8988T (cell line): ENCODE results near the gene ACSL1.

ENCODE experiments used
- DNase-seq: peaks from one replicate; pipeline ENCODE4 v3.0.0; 2011

Gene ACSL1

DNA sequence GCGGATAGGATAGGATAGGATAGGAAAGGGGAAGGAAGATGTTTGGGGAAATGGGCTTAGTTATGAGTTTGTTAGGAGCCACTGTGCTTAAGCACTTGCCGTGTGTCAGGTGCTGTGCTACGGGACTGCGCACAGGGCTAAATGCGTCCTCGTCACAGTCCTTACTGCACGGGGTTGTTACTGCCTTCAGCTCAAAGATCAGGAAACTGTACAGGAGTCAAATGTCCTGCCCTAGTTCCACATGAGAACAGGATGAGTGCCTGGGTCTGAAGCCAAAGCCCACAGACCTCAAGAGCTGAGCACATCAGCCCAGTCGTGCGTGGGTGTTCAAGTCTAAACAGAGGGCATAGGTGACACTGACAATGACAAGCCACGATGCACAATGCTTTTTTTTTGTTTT is 15.0 kb downstream of the ACSL1 start:
- DNase-seq: no peak

DNA sequence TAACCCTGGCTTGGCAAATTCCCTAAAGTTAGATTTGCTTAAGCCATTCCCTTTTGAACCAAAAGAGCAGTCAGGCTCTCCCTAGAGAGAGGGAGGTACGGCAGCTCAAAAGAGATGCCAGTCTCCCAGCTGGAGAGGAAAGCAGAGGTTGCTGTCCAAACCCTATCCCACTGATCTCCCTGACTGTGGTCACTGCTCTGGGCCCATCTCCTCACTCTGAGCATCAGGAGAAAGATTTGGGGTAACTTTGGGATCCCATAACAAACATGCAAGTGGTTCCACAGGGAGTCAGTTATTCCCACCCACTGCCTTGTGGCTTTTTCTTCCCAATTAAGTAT is 17.1 kb downstream of the ACSL1 start:
- no peak for DNase-seq

GRCh38 chr4:184807797-184808712 is 17.7 kb downstream of the ACSL1 start:
- DNase-seq: no peak

GRCh38 chr4:184807256-184807655 is 18.5 kb downstream of the ACSL1 start:
- no peak for DNase-seq

DNA sequence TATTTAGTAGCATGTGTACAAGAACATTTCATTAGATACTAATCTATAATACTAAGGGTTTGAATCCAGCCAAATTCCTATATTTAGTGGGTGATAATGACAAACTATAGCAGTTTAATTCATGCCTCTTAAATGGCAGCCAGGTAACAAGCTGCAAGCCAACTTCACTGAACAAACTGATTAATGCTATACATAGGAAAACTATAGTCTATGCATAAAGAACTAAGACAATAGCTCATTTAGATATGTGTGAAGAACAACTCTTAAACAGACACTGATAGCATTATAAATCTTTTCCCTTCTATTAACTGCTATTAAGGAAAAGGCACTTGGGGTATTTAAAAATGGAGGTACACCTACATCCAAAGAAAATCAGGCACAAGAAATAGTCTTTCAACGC is 19.1 kb downstream of the ACSL1 start:
- no peak for DNase-seq

GRCh38 chr4:184806229-184806550 is 19.6 kb downstream of the ACSL1 start:
- no peak for DNase-seq

GRCh38 chr4:184805462-184806228 is 20.1 kb downstream of the ACSL1 start:
- DNase-seq: no peak

DNA sequence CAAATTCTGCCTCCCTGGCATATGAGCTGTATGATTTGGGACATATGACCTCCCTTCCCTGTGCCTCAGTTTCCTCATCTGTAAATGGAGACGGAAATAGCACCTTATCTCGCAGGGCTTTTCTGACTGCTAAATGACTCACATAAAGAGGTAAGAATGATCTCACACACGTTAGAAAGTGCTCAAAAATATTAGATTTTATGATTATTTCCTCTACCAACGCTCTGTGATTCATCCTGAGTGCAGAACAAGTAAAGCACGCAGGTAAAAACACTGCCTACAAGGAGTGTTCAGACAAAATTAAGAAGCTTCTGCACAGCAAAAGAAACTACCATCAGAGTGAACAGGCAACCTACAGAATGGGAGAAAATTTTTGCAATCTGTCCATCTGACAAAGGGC is 21.1 kb downstream of the ACSL1 start:
- DNase-seq: no peak

- DNase-seq: no peak
These were observed 21.9 kb downstream of the ACSL1 start for GRCh38 chr4:184803874-184804273.

DNA sequence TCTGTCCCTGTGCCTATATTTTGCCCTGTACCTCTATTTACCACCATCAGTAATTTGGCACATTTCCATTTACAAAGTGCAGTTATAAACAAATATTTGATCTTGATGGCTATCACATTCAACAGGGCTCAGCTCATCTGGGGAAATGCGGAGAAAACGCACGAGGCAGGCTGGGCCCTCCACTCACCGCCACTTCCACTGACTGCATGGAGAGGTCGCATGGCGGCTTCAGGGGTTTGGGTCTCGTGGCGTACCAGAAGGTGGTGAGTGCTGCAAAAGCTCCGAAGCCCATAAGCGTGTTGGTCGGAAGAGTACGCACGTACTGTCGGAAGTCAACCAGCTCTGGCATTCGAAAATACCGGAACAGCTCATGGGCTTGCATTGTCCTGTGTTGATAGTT is 22.6 kb downstream of the ACSL1 start:
- no peak for DNase-seq

- DNase-seq: no peak
These were observed 23.1 kb downstream of the ACSL1 start for GRCh38 chr4:184802697-184803015.

DNA sequence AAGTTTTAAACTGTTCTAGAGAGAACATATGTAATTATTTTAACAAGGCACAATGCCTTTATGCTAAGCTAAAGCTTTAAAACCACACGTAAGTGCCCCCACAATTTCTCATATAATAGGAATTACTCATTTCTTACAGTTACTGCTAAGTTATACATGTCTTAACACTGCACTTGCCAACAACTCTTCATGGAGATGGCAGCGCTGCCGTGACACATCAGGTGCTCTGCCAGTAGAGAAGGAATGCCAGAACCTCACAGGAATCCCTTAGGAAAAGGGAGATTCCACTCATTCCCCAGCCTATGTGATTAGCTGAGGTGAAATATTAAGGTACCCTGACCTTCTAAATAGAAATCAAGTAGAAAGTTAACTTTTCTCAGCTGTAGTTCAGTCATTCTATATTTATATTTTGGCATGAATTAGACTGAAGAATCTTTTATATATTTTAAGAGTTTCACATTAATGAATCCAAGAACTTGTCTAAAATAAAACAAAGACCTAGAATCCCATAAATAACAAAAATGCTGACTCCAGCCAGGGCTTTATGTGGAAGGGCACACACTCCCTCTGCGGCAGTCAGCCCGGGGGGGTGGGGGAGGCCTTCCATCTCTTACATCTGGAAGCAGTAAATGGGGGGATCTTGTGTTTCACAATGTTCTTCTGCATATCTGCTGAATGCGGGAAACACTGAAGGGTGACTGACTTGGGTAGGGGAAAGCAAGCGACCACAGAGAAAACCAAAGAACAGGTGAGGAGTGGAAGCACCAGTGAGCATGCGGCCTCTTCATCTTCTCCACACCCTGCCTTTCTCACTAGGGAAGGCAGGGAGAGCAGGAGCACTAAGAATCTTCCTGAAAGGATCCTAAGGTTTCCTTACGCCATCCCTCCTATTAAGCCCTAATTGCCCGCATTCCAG is 23.7 kb downstream of the ACSL1 start:
- no peak for DNase-seq

DNA sequence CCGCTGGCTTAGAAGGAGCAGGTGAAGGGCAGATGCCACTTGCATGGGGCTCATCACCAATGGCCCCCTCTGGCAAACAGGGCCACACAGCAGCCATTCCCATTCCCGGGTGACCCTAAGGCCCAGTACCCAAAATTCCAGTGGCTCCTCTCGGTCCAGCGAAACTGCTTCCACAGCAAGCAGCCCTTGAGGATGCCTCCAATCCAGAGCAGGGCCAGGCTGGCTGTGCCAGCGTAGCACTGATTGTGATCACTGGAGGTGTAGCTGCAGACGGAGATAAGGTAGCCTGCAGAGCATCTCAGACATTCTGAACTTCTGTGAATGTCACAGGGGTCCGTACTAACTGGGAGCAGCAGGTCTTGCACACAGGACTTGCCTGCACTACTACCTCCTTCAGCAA is 27.3 kb downstream of the ACSL1 start:
- DNase-seq: no peak

DNA sequence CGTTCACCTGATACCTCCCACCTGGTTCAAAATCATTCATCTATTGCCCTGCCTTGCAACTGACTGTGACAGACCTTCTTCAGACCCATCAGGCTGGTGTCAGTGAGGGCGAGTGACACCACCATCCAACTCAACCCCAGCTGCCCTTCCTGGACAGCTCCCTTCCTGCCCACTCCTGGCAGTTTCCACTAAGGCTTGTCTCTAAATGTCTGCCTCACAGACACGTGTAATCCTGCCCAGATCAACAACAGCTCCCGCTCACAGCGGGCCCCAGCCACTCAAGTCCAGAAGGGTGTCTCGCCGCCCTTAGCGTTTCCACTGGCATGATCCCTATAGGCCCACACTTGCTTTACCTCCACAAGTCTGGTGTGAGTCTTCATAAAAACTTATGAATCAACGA is 28.9 kb downstream of the ACSL1 start:
- DNase-seq: no peak

- DNase-seq: no peak
These were observed 30.4 kb downstream of the ACSL1 start for GRCh38 chr4:184795214-184795844.

DNA sequence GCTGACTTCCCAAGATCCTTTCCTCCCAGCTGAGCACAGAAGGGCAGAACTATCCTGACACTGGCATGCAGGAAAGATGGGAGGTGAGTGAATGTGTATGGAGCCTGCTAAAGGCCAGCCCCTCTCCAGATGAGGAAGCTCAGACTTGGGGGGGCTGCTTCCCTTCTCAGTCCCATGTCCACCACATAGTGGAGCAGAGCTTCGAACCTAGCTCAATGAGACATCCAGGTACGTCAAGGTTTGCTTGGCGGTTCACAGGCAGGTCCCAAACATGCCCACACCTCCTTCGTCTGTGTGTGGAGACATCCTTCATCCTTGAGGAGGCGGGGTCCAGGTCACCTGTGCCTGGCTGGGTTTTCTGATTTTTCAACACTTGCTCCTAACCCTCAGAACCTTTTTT is 31.3 kb downstream of the ACSL1 start:
- DNase-seq: no peak

GRCh38 chr4:184793735-184794355 is 31.9 kb downstream of the ACSL1 start:
- DNase-seq: no peak

GRCh38 chr4:184792950-184793555 is 32.7 kb downstream of the ACSL1 start:
- no peak for DNase-seq

GRCh38 chr4:184792334-184792733 is 33.4 kb downstream of the ACSL1 start:
- DNase-seq: no peak

GRCh38 chr4:184790826-184791225 is 34.9 kb downstream of the ACSL1 start:
- no peak for DNase-seq

- no peak for DNase-seq
These were observed 37.8 kb downstream of the ACSL1 start for GRCh38 chr4:184787766-184788503.
